Measurements from ENCODE around the gene TMEM185A. TPM values are rescaled to one million over a fixed set of nuclear protein-coding genes. Genes with fewer than 3 reads are reported as not detected.
"Not testable (repeated sequence)": the region's sequence is repeated elsewhere in the genome, so short reads cannot be mapped to it uniquely, and the experiment has no call there.

The TMEM185A gene
- total RNA-seq, 2 donors from 2014 or later = 12.5 to 18.8 TPM

DNA sequence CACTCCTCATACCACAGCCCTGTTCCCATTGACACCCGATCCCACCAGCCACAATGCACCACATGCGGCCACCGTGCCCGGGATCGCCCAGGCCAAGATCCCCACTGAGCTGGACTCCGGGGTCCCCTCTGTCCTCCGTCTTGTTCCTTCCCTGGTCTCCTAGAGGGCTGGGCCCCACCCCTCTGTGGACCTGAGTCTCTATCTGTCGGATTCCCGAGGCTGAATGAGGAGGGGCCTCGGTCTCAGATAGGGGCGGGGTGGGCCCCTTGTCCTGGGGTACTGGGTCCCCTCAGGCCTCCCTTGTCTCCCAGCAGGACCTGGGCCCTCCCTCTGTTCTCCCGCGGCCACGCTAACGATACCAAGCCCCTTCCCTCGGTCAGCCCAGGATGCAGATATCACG is 46.0 kb downstream of the TMEM185A start:
- DNase-seq; H3K27ac ChIP-seq; H3K4me3 ChIP-seq; H3K27me3 ChIP-seq; H3K36me3 ChIP-seq; H3K9me3 ChIP-seq; H3K4me1 ChIP-seq; intact Hi-C loops (cut with DNase I); H3K9ac ChIP-seq (ENCODE audit: low read depth in 2 of 2, low read length in 2 of 2): not testable (repeated sequence)

DNA sequence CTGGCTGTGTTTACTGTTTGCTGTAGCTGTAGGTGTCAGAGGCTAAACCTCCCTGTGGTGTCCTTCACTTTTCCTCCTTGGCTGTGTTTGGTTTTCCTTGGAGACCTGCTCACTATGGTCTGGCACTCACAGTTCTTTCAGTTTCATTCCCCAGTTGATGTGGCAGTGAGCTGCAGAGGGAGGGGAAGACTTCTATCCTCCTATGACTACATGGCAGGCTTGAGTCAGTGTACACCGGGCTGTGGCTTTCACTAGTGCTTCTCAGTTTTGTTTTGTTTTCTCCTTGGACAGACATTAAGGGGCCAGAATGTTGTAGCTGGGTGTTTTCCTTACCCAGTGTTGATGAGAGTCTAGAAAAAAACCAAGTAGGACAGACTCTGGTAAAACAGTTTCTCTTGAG is 58.1 kb downstream of the TMEM185A start:
- H3K4me3 ChIP-seq; H3K9me3 ChIP-seq; H3K27me3 ChIP-seq; H3K4me1 ChIP-seq; H3K27ac ChIP-seq; DNase-seq; H3K36me3 ChIP-seq; H3K9ac ChIP-seq (ENCODE audit: low read depth in 2 of 2, low read length in 2 of 2): not testable (repeated sequence)
- intact Hi-C loops (cut with DNase I) = loop anchor here (5.0 kb wide), 1 partner anchor 49 kb away; no protein-coding TSS in a partner anchor

DNA sequence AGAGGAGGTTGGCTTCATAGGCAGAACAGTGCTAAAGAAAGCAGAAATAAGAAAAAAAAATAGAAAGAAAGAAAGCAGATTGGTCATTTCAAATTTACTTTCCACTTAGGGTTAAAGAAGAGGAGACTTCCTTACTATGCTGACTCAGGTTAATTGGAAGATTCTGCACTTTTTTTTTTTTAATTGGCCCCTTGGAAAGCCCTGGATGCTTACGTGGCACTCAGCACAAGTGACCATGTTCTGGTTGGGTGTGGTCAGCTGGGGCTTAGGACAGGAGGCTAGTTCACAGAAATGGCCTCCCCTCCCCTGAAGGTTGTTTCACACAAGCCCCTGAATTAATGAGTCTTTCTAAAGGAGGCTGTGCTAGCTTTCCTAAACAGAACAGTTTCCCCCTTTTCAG is 58.8 kb downstream of the TMEM185A start:
- Histone ChIP-seq H3K4me1 (no peaks in the 10 kb centered on the region), H3K9ac (ENCODE audit: low read depth in 2 of 2, low read length in 2 of 2) (no peak overlapping the region), H3K36me3 (no peaks in the 10 kb centered on the region), H3K9me3 (no peaks in the 10 kb centered on the region), H3K27me3 (no peaks in the 10 kb centered on the region), H3K27ac (no peak overlapping the region), H3K4me3 (no peak overlapping the region)
- TF ChIP-seq, protein P1, sequence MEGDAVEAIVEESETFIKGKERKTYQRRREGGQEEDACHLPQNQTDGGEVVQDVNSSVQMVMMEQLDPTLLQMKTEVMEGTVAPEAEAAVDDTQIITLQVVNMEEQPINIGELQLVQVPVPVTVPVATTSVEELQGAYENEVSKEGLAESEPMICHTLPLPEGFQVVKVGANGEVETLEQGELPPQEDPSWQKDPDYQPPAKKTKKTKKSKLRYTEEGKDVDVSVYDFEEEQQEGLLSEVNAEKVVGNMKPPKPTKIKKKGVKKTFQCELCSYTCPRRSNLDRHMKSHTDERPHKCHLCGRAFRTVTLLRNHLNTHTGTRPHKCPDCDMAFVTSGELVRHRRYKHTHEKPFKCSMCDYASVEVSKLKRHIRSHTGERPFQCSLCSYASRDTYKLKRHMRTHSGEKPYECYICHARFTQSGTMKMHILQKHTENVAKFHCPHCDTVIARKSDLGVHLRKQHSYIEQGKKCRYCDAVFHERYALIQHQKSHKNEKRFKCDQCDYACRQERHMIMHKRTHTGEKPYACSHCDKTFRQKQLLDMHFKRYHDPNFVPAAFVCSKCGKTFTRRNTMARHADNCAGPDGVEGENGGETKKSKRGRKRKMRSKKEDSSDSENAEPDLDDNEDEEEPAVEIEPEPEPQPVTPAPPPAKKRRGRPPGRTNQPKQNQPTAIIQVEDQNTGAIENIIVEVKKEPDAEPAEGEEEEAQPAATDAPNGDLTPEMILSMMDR (IDR thresholded peaks at IDR 0.05) = no peak
- no peak for DNase-seq
- intact Hi-C loops (cut with DNase I) = loop anchor here (5.0 kb wide), 1 partner anchor 50 kb away; no protein-coding TSS in a partner anchor

DNA sequence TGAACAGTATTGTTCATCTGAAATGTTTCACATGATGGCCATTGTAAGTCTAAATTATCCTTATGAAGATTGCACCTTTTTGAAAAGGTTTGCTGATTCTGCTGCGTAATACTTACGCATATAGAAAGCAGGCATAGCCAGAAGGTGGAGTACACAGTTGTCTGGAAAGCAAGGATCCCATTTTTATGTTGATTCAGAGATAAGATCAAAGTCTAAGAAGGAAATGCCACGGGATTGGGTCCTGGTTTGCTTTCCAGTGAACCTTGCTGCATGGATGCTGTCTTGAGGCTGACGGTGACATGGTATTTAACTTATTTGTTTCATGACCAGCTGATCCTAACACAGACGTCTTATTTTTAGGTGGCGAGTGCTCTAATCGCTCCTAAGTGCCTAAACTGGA is 59.8 kb downstream of the TMEM185A start:
- H3K27ac ChIP-seq = no peak overlapping the region
- no peaks in the 10 kb centered on the region for H3K9me3 ChIP-seq
- no peaks in the 10 kb centered on the region for H3K36me3 ChIP-seq
- H3K9ac ChIP-seq (ENCODE audit: low read depth in 2 of 2, low read length in 2 of 2) = no peak overlapping the region
- peak; percentile 34 for DNase-seq
- intact Hi-C loops (cut with DNase I) = loop anchor here (5.0 kb wide), 1 partner anchor 51 kb away; no protein-coding TSS in a partner anchor
- no peak overlapping the region for H3K4me3 ChIP-seq
- H3K27me3 ChIP-seq = no peaks in the 10 kb centered on the region
- TF ChIP-seq, protein P1 (IDR thresholded peaks at IDR 0.05) = no peak
- H3K4me1 ChIP-seq = no peaks in the 10 kb centered on the region

DNA sequence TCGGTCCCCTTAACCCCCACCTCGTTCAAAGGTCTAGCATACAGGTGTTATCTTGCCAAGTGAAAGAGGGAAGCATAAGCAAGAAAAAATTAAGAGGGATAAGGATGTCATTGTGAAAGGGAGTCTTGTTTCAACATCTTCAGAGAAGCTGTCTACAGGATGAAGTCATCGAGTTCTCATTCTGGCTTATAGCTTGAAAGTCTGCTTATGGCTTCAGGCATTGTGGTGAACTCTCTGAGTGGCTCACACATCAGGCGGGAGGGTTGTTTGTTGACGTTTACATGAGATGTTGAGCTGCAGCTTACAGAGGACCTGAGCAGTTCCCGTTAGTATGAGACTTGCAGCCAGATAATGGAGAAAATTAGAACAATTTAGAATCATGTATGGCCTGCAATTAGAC is 60.9 kb downstream of the TMEM185A start:
- Histone ChIP-seq H3K9me3 (no peaks in the 10 kb centered on the region), H3K36me3 (no peaks in the 10 kb centered on the region), H3K4me1 (no peaks in the 10 kb centered on the region), H3K27ac (no peak overlapping the region), H3K9ac (ENCODE audit: low read depth in 2 of 2, low read length in 2 of 2) (no peak overlapping the region), H3K4me3 (no peak overlapping the region), H3K27me3 (no peaks in the 10 kb centered on the region)
- no peak for DNase-seq
- intact Hi-C loops (cut with DNase I) = loop anchor here (5.0 kb wide), 1 partner anchor 52 kb away; no protein-coding TSS in a partner anchor
- TF ChIP-seq, protein P1 (IDR thresholded peaks at IDR 0.05) = no peak

DNA sequence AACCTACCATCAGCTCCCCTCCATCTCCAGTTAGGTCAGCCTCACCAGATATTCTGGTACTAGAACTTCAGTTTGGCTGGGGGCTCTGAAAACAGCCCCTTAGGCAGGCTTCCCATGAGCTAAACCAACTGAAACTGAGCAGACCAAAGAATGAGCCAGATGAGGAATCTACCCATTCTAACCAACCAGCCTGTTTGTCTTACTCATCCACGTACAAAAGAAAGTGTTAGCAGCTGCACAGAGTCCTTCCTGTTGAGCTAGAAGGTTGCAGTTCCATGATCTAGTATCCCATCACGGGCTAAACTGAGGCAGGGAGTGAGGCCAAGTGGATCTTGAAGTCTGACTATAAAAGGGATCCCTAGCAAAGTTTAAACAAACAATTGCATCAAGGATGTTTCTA is 61.8 kb downstream of the TMEM185A start:
- Histone ChIP-seq H3K4me1 (no peaks in the 10 kb centered on the region), H3K9me3 (no peaks in the 10 kb centered on the region), H3K9ac (ENCODE audit: low read depth in 2 of 2, low read length in 2 of 2) (no peak overlapping the region), H3K36me3 (no peaks in the 10 kb centered on the region), H3K27ac (no peak overlapping the region), H3K4me3 (no peak overlapping the region), H3K27me3 (no peaks in the 10 kb centered on the region)
- no peak for DNase-seq
- intact Hi-C loops (cut with DNase I) = loop anchor here (5.0 kb wide), 1 partner anchor 53 kb away; no protein-coding TSS in a partner anchor
- TF ChIP-seq, protein P1 (IDR thresholded peaks at IDR 0.05) = no peak

All from colonic mucosa (tissue), 4 donors.